A549 (cell line): Measurements from ENCODE around the gene MRAS. TPM values are rescaled to one million over a fixed set of nuclear protein-coding genes. Genes with fewer than 3 reads are reported as not detected.

ENCODE experiments used
- ATAC-seq, 2 experiments: fragments of 200-7000 bp in 1 of 2; fragments of >200 bp in 1 of 2; cut with Nextera tagmentation in 1 of 2; cut with Tn5 transposase in 1 of 2; 3 replicates each; pipeline versions ENCODE4 v1.8.0 to v1.9.1; 2018 to 2020; ENCODE audit warnings: mild to moderate bottlenecking in 1 of 2, moderate library complexity in 1 of 2
- CTCF ChIA-PET: fragments of 300-600 bp; sonication (Branson Sonifier 250); formaldehyde crosslinking; extraction: SDS; loops from one replicate; lab custom pipeline; 2021; ENCODE audit warnings: antibody characterized with exemption, inconsistent platforms; lab: Yijun Ruan, JAX
- POLR2A ChIA-PET: fragments of 350-600 bp; formaldehyde crosslinking; extraction: SDS; loops from one replicate; lab custom pipeline; 2021; ENCODE audit warnings: antibody characterized with exemption, inconsistent platforms; lab: Yijun Ruan, JAX
- DNase-seq, 2 experiments: peaks; one replicate each; pipeline versions ENCODE4 v3.0.0 to v3.0.0-alpha.2; 2011 to 2016; ENCODE audit warnings: low read depth in 1 of 2, low spot score in 1 of 2
- FAIRE-seq: peaks from 2 replicates; lab custom pipeline; 2011; peaks lifted over from hg19 to GRCh38; lab: Jason Lieb, UNC
- H3K27ac ChIP-seq, 2 experiments: fragments of >200 bp; sonication (Bioruptor Twin); formaldehyde crosslinking; 3 replicates each; pipeline ENCODE4 v1.5.1; 2016 to 2017
- H3K4me1 ChIP-seq: fragments of >200 bp; sonication (Bioruptor Twin); formaldehyde crosslinking; 3 replicates; pipeline ENCODE4 v1.6.1; 2016
- H3K4me2 ChIP-seq: fragments of >200 bp; sonication (Bioruptor Twin); formaldehyde crosslinking; 3 replicates; pipeline ENCODE4 v1.6.1; 2016
- H3K4me3 ChIP-seq: fragments of >200 bp; sonication (Bioruptor Twin); formaldehyde crosslinking; 3 replicates; pipeline ENCODE4 v1.5.1; 2016
- H3K9me3 ChIP-seq: fragments of >200 bp; sonication (Bioruptor Twin); formaldehyde crosslinking; 3 replicates; pipeline ENCODE4 v1.6.1; 2016
- BCL3 ChIP-seq: fragments of >200 bp; sonication (Bioruptor Twin); formaldehyde crosslinking; IDR thresholded peaks from 3 replicates; pipeline ENCODE4 v1.6.1; 2016
- BHLHE40 ChIP-seq: IDR thresholded peaks from 2 replicates; pipeline ENCODE4 v1.6.1; 2012; ENCODE audit warnings: low read depth, low read length, inconsistent platforms
- CBX2 ChIP-seq: fragments of 200-600 bp; sonication (generic); IDR thresholded peaks from 2 replicates; pipeline ENCODE4 v1.6.1; 2016; ENCODE audit warnings: low read depth, mild to moderate bottlenecking, borderline replicate concordance
- E2F6 ChIP-seq: IDR thresholded peaks from 2 replicates; pipeline ENCODE4 v1.6.1; 2012; ENCODE audit warnings: low read depth, borderline replicate concordance
- ELK1 ChIP-seq: fragments of 150-350 bp; IDR thresholded peaks from 2 replicates; pipeline ENCODE4 v1.6.1; 2014; ENCODE audit warnings: low read depth, mild to moderate bottlenecking, low read length
- HMGXB4 ChIP-seq: fragments of 250-450 bp; sonication (Bioruptor Pico); IDR thresholded peaks from 2 replicates; pipeline ENCODE4 v1.5.0; 2021; ENCODE audit warnings: mild to moderate bottlenecking, moderate library complexity, borderline replicate concordance
- JUNB ChIP-seq: fragments of >200 bp; sonication (Bioruptor Twin); formaldehyde crosslinking; IDR thresholded peaks from 2 replicates; pipeline ENCODE4 v1.6.1; 2016
- MAZ ChIP-seq: fragments of 150-350 bp; IDR thresholded peaks from 2 replicates; pipeline ENCODE4 v1.6.1; 2014; ENCODE audit warnings: antibody characterized with exemption, low read depth, low read length, borderline replicate concordance
- MYC ChIP-seq: IDR thresholded peaks from 2 replicates; pipeline ENCODE4 v1.6.1; 2012; ENCODE audit warnings: mild to moderate bottlenecking, inconsistent platforms, low read length, improper control_type of control experiment, borderline replicate concordance
- NPAS2 ChIP-seq: fragments of 250-450 bp; sonication (Bioruptor Pico); IDR thresholded peaks from 2 replicates; pipeline ENCODE4 v1.8.0; 2022; ENCODE audit warnings: mild to moderate bottlenecking, moderate library complexity, borderline replicate concordance
- POLR2A ChIP-seq: IDR thresholded peaks from 2 replicates; pipeline ENCODE4 v1.6.1; 2012; ENCODE audit warnings: mild to moderate bottlenecking, low read length
- RAD21 ChIP-seq, 2 experiments: fragments of >200 bp in 1 of 2; sonication (Bioruptor Twin) in 1 of 2; formaldehyde crosslinking in 1 of 2; IDR thresholded peaks in 1 of 2; conservative IDR thresholded peaks in 1 of 2; 2 replicates in 1 of 2; 3 replicates in 1 of 2; pipeline ENCODE4 v1.6.1; 2012 to 2018; ENCODE audit warnings: inconsistent platforms in 1 of 2
- RARB ChIP-seq: fragments of 250-450 bp; sonication (Bioruptor Pico); IDR thresholded peaks from 2 replicates; pipeline ENCODE4 v1.8.0; 2021; ENCODE audit warnings: mild to moderate bottlenecking, moderate library complexity
- TP53 ChIP-seq: fragments of 250-450 bp; sonication (Bioruptor Pico); IDR thresholded peaks from 2 replicates; pipeline ENCODE4 v1.5.0; 2021; ENCODE audit warnings: mild to moderate bottlenecking, moderate library complexity
- ZFP36 ChIP-seq: fragments of 450-650 bp; IDR thresholded peaks from 2 replicates; pipeline ENCODE4 v1.6.1; 2014; ENCODE audit warnings: borderline replicate concordance; ENCODE audit not compliant: partially characterized antibody
- ZNF302 ChIP-seq: fragments of 250-450 bp; sonication (Bioruptor Pico); IDR thresholded peaks from 2 replicates; pipeline ENCODE4 v1.9.0; 2021; ENCODE audit warnings: inconsistent platforms, mild to moderate bottlenecking, moderate library complexity
- WGBS: methylation state at CpG from one replicate; pipeline ENCODE4 v1.1.6; 2017; ENCODE audit errors: missing lambda C conversion rate; 5-methylcytosine and 5-hydroxymethylcytosine counted together
- polyA plus RNA-seq, 4 experiments: library from polyadenylated mRNA; depleted of rRNA in 3 of 4; stranded (reverse); fragments of >200 nt; fragmentation: RNase III in 1 of 4; extraction: RNeasy Plus Mini Kit Qiagen cat#74134 plus additional on column Dnase treatment in 1 of 4; gene quantifications; 2 replicates in 3 of 4; 3 replicates in 1 of 4; pipeline ENCODE4 v1.2.3, GENCODE V29; 2011 to 2017

MRAS gene
- polyA plus RNA-seq, 2 of the 4 experiments (the other 2 are of a cell fraction), result 11.2 to 15.0 TPM

- no peak for TF ChIP-seq HMGXB4 (CRISPR knock-in tag)
- TF ChIP-seq, all 56 proteins: peak for 0
Observed at GRCh38 chr3:138355071-138355470, 6.7 kb downstream of the MRAS start (continued).

GRCh38 chr3:138356730-138357405 lies 8.5 kb downstream of the MRAS start:
- H3K4me1 ChIP-seq, result no peaks in the 10 kb centered on the region
- H3K9me3 ChIP-seq, result no peaks in the 10 kb centered on the region
- no peak overlapping the region for H3K4me2 ChIP-seq
- CTCF ChIA-PET, result interaction anchor here (1.1 kb wide), 1 partner anchor 14 kb away, joined by 3 read pairs; no protein-coding TSS in a partner anchor
- no peak overlapping the region for H3K4me3 ChIP-seq
- H3K27ac ChIP-seq, result no peak overlapping the region
- 84% methylated on average over 5 of the region's 7 CpGs for WGBS
- no peak for TF ChIP-seq BHLHE40
- TF ChIP-seq JUNB, result no peak
- no peak for TF ChIP-seq BCL3
- TF ChIP-seq HMGXB4 (CRISPR knock-in tag), result no peak
- TF ChIP-seq MYC, result no peak
- no peak for TF ChIP-seq POLR2A
- TF ChIP-seq MAZ, result no peak
- no peak for TF ChIP-seq RAD21 (conservative IDR thresholded peaks at IDR 0.05 in 1 of 2, IDR thresholded peaks at IDR 0.05 in 1 of 2)
- no peak for TF ChIP-seq ZFP36
- no peak for TF ChIP-seq ZNF302
- TF ChIP-seq RARB (CRISPR knock-in tag), result no peak
- POLR2A ChIA-PET, result no interaction called here
- ATAC-seq, result no peak
- no peak for FAIRE-seq
- DNase-seq, result no peak

- Histone ChIP-seq H3K9me3 (no peaks in the 10 kb centered on the region), H3K27ac (no peak overlapping the region), H3K4me3 (no peak overlapping the region), H3K4me2 (no peak overlapping the region), H3K4me1 (no peaks in the 10 kb centered on the region)
- DNase-seq (no peak), FAIRE-seq (no peak), ATAC-seq (no peak)
- 78% methylated on average over 7 of the region's 7 CpGs for WGBS
- POLR2A ChIA-PET, result no interaction called here
- CTCF ChIA-PET, result interaction anchor here (1.4 kb wide), 1 partner anchor 28 kb away, joined by 7 read pairs; no protein-coding TSS in a partner anchor
- TF ChIP-seq POLR2A, result no peak
- no peak for TF ChIP-seq TP53
- TF ChIP-seq NPAS2 (CRISPR knock-in tag), result no peak
- no peak for TF ChIP-seq CBX2
- TF ChIP-seq E2F6, result no peak
- TF ChIP-seq ELK1, result no peak
- TF ChIP-seq, all 56 proteins: peak for 0
Observed at GRCh38 chr3:138359148-138359918, 11.0 kb downstream of the MRAS start.
